T-helper 2 cell treated with Interferon-gamma antibody and Interleukin-4, amounts not matched to agents 100 ng/mL and 5 ng/mL, for 36 hours (primary cell): Measurements from ENCODE around the gene STAB2. TPM values are rescaled to one million over a fixed set of nuclear protein-coding genes. Genes with fewer than 3 reads are reported as not detected.

Experiments
- intact Hi-C: fragments of 100-400 bp; cut with micrococcal nuclease; formaldehyde crosslinking; loops from one replicate; pipeline ENCODE4 v1.15.1; 2023
- total RNA-seq: library from RNA; stranded (reverse); gene quantifications from 2 replicates; pipeline ENCODE4 v1.2.3, GENCODE V29; 2022

Gene STAB2
- not detected in 2 replicates for total RNA-seq

- intact Hi-C loops = no loop called here
Observed at GRCh38 chr12:103586791-103587370, at the start of gene STAB2. Gene STAB2 (plus strand): TSS chr12:103587273. CDS start chr12:103587477, 204 bp downstream.

GRCh38 chr12:103538397-103538796 lies 48.7 kb upstream of the STAB2 start:
- intact Hi-C loops = no loop called here

GRCh38 chr12:103540319-103540718 lies 46.8 kb upstream of the STAB2 start:
- intact Hi-C loops = no loop called here

GRCh38 chr12:103542078-103542477 lies 45.0 kb upstream of the STAB2 start:
- intact Hi-C loops = no loop called here

- intact Hi-C loops = no loop called here
Observed at GRCh38 chr12:103546959-103547358, 40.1 kb upstream of the STAB2 start.

GRCh38 chr12:103547376-103547775 lies 39.7 kb upstream of the STAB2 start:
- intact Hi-C loops = no loop called here

GRCh38 chr12:103547929-103548328 lies 39.1 kb upstream of the STAB2 start:
- intact Hi-C loops = loop anchor here (1.0 to 2.0 kb wide), 4 partner anchors 51 to 665 kb away; no protein-coding TSS in a partner anchor

- intact Hi-C loops = loop anchor here (1.0 to 2.0 kb wide), 4 partner anchors 52 to 666 kb away; no protein-coding TSS in a partner anchor
Observed at GRCh38 chr12:103548622-103549601, 38.2 kb upstream of the STAB2 start.

GRCh38 chr12:103556890-103557627 lies 30.0 kb upstream of the STAB2 start:
- intact Hi-C loops = no loop called here

GRCh38 chr12:103557628-103558010 lies 29.5 kb upstream of the STAB2 start:
- intact Hi-C loops = no loop called here

GRCh38 chr12:103558879-103559278 lies 28.2 kb upstream of the STAB2 start:
- intact Hi-C loops = no loop called here

GRCh38 chr12:103560604-103561101 lies 26.4 kb upstream of the STAB2 start:
- intact Hi-C loops = no loop called here

GRCh38 chr12:103561174-103561573 lies 25.9 kb upstream of the STAB2 start:
- intact Hi-C loops = no loop called here

GRCh38 chr12:103566398-103566797 lies 20.7 kb upstream of the STAB2 start:
- intact Hi-C loops = no loop called here

GRCh38 chr12:103569278-103569677 lies 17.8 kb upstream of the STAB2 start:
- intact Hi-C loops = no loop called here

- intact Hi-C loops = no loop called here
Observed at GRCh38 chr12:103571286-103571685, 15.8 kb upstream of the STAB2 start.

GRCh38 chr12:103572312-103573045 lies 14.6 kb upstream of the STAB2 start:
- intact Hi-C loops = no loop called here

GRCh38 chr12:103573185-103573584 lies 13.9 kb upstream of the STAB2 start:
- intact Hi-C loops = no loop called here

- intact Hi-C loops = no loop called here
Observed at GRCh38 chr12:103578926-103579325, 8.1 kb upstream of the STAB2 start.

- intact Hi-C loops = no loop called here
Observed at GRCh38 chr12:103580026-103580425, 7.0 kb upstream of the STAB2 start.

GRCh38 chr12:103583008-103583407 lies 4.1 kb upstream of the STAB2 start:
- intact Hi-C loops = no loop called here
